H9 (cell line): ENCODE data around the gene ZNF521. TPM values are rescaled to one million over a fixed set of nuclear protein-coding genes. Genes with fewer than 3 reads are reported as not detected.

Source experiments
- DNase-seq: peaks from one replicate; pipeline ENCODE4 v3.0.0-alpha.2; 2017
- H2AFZ ChIP-seq: one replicate; pipeline ENCODE4 v1.6.1; 2013; ENCODE audit warnings: mild to moderate bottlenecking, low read length, control low read depth, moderate library complexity
- H2AK5ac ChIP-seq: 2 replicates; pipeline ENCODE4 v1.6.1; 2013; ENCODE audit warnings: low read length, control low read depth, mixed read lengths; ENCODE audit not compliant: insufficient read length
- H2BK120ac ChIP-seq: one replicate; pipeline ENCODE4 v1.6.1; 2013; ENCODE audit warnings: low read depth, mild to moderate bottlenecking, low read length, control low read depth, inconsistent platforms; ENCODE audit not compliant: poor library complexity, severe bottlenecking
- H2BK12ac ChIP-seq: 2 replicates; pipeline ENCODE4 v1.6.1; 2013; ENCODE audit warnings: low read length, control low read depth, mixed read lengths, low read depth; ENCODE audit not compliant: insufficient read length
- H2BK15ac ChIP-seq: 2 replicates; pipeline ENCODE4 v1.6.1; 2013; ENCODE audit warnings: low read depth, low read length, control low read depth
- H2BK20ac ChIP-seq: one replicate; pipeline ENCODE4 v1.6.1; 2013; ENCODE audit warnings: low read depth, mild to moderate bottlenecking, low read length, control low read depth, inconsistent platforms; ENCODE audit not compliant: poor library complexity, severe bottlenecking
- H2BK5ac ChIP-seq: 2 replicates; pipeline ENCODE4 v1.6.1; 2013; ENCODE audit warnings: low read length, control low read depth, mixed read lengths; ENCODE audit not compliant: insufficient read length
- H3K14ac ChIP-seq: 2 replicates; pipeline ENCODE4 v1.6.1; 2013; ENCODE audit warnings: low read length, control low read depth; ENCODE audit not compliant: insufficient read depth
- H3K18ac ChIP-seq: 2 replicates; pipeline ENCODE4 v1.6.1; 2013; ENCODE audit warnings: low read depth, mild to moderate bottlenecking, mixed read lengths, low read length, control low read depth; ENCODE audit not compliant: insufficient read length
- H3K23ac ChIP-seq: 2 replicates; pipeline ENCODE4 v1.6.1; 2013; ENCODE audit warnings: low read length, control low read depth, mixed read lengths, low read depth; ENCODE audit not compliant: insufficient read length
- H3K23me2 ChIP-seq: 2 replicates; pipeline ENCODE4 v1.6.1; 2013; ENCODE audit warnings: low read depth, mild to moderate bottlenecking, mixed read lengths, low read length, control low read depth; ENCODE audit not compliant: insufficient read length, poor library complexity, severe bottlenecking
- H3K27ac ChIP-seq: 2 replicates; pipeline ENCODE4 v1.5.1; 2013; ENCODE audit warnings: low read length, control low read depth, mixed read lengths, low read depth; ENCODE audit not compliant: insufficient read length
- H3K27me3 ChIP-seq: 2 replicates; pipeline ENCODE4 v1.6.1; 2013; ENCODE audit warnings: low read length, control low read depth, inconsistent platforms; ENCODE audit not compliant: insufficient read depth
- H3K4ac ChIP-seq: 2 replicates; pipeline ENCODE4 v1.6.1; 2013; ENCODE audit warnings: low read depth, mild to moderate bottlenecking, control low read depth, inconsistent platforms, low read length, moderate library complexity
- H3K4me1 ChIP-seq: 2 replicates; pipeline ENCODE4 v1.6.1; 2013; ENCODE audit warnings: low read length, control low read depth, inconsistent platforms; ENCODE audit not compliant: insufficient read depth
- H3K4me2 ChIP-seq: 2 replicates; pipeline ENCODE4 v1.6.1; 2013; ENCODE audit warnings: low read length, control low read depth, mixed read lengths; ENCODE audit not compliant: insufficient read length, insufficient read depth
- H3K56ac ChIP-seq: 2 replicates; pipeline ENCODE4 v1.6.1; 2013; ENCODE audit warnings: low read depth, mild to moderate bottlenecking, mixed read lengths, low read length, control low read depth; ENCODE audit not compliant: insufficient read length
- H3K79me1 ChIP-seq: 2 replicates; pipeline ENCODE4 v1.6.1; 2013; ENCODE audit warnings: low read depth, mild to moderate bottlenecking, moderate library complexity, low read length, control low read depth, inconsistent platforms; ENCODE audit not compliant: insufficient read depth, poor library complexity, severe bottlenecking
- H3K79me2 ChIP-seq: 2 replicates; pipeline ENCODE4 v1.6.1; 2013; ENCODE audit warnings: low read length, control low read depth, inconsistent platforms; ENCODE audit not compliant: insufficient read depth
- H3K9ac ChIP-seq: 2 replicates; pipeline ENCODE4 v1.6.1; 2013; ENCODE audit warnings: low read length, control low read depth, mixed read lengths; ENCODE audit not compliant: insufficient read length; ENCODE audit errors: extremely low read depth
- H3K9me3 ChIP-seq: one replicate; pipeline ENCODE4 v1.6.1; 2013; ENCODE audit warnings: low read depth, low read length, inconsistent platforms; ENCODE audit not compliant: control insufficient read depth
- H3T11ph ChIP-seq: one replicate; pipeline ENCODE4 v1.6.1; 2013; ENCODE audit warnings: mild to moderate bottlenecking, low read length, control low read depth, inconsistent platforms
- H4K20me1 ChIP-seq: one replicate; pipeline ENCODE4 v1.6.1; 2013; ENCODE audit not compliant: control insufficient read depth, insufficient read length, insufficient read depth
- H4K5ac ChIP-seq: 2 replicates; pipeline ENCODE4 v1.6.1; 2013; ENCODE audit warnings: low read depth, mild to moderate bottlenecking, mixed read lengths, low read length, control low read depth; ENCODE audit not compliant: insufficient read length
- H4K8ac ChIP-seq: replicated peaks from 2 replicates; pipeline ENCODE4 v1.6.1; 2013; ENCODE audit warnings: low read length, control low read depth, mixed read lengths, low read depth; ENCODE audit not compliant: insufficient read length
- H4K91ac ChIP-seq: 2 replicates; pipeline ENCODE4 v1.6.1; 2013; ENCODE audit warnings: low read depth, mild to moderate bottlenecking, moderate library complexity, mixed read lengths, low read length, control low read depth; ENCODE audit not compliant: insufficient read length
- H3K27ac Mint-ChIP-seq, 3 experiments: 2 replicates in 2 of 3; 3 replicates in 1 of 3; pipeline ENCODE4 v1.8.0; 2020 to 2021; ENCODE audit warnings: mixed read lengths in 3 of 3, mild to moderate bottlenecking in 1 of 3, moderate library complexity in 1 of 3
- H3K27me3 Mint-ChIP-seq: 2 replicates; pipeline ENCODE4 v1.8.0; 2021; ENCODE audit warnings: low read depth, mild to moderate bottlenecking, moderate library complexity, mixed read lengths
- H3K36me3 Mint-ChIP-seq, 3 experiments: 2 replicates in 2 of 3; 3 replicates in 1 of 3; pipeline ENCODE4 v1.8.0; 2020 to 2021; ENCODE audit warnings: low read depth in 3 of 3, mixed read lengths in 3 of 3; ENCODE audit not compliant: insufficient read depth in 1 of 3
- H3K4me1 Mint-ChIP-seq, 2 experiments: 2 replicates each; pipeline ENCODE4 v1.8.0; 2020; ENCODE audit warnings: mixed read lengths in 2 of 2
- H3K4me3 Mint-ChIP-seq, 2 experiments: 2 replicates in 1 of 2; 3 replicates in 1 of 2; pipeline ENCODE4 v1.8.0; 2020 to 2021; ENCODE audit warnings: mild to moderate bottlenecking in 2 of 2, mixed read lengths in 2 of 2, moderate library complexity in 1 of 2
- H3K9me3 Mint-ChIP-seq, 2 experiments: 2 replicates in 1 of 2; 3 replicates in 1 of 2; pipeline ENCODE4 v1.8.0; 2020; ENCODE audit warnings: mild to moderate bottlenecking in 2 of 2, mixed read lengths in 2 of 2, moderate library complexity in 1 of 2
- WGBS: extraction: QIAGEN DNeasy Blood & Tissue Kit; methylation state at CpG from one replicate; pipeline ENCODE4 v1.1.7; 2013; ENCODE audit warnings: missing lambda C conversion rate, low lambda C conversion rate, mixed read lengths; ENCODE audit not compliant: insufficient read length; ENCODE audit errors: extremely low coverage; 5-methylcytosine and 5-hydroxymethylcytosine counted together
- total RNA-seq: library from RNA; stranded (reverse); gene quantifications from 2 replicates; pipeline ENCODE4 v1.2.1, GENCODE V29; 2021
- TF ChIP-seq, protein P1 (sequence below): fragments of 200-600 bp; sonication (generic); conservative IDR thresholded peaks from 3 replicates; pipeline ENCODE4 v1.8.0; 2021; ENCODE audit warnings: antibody characterized with exemption, mild to moderate bottlenecking

ZNF521 gene
- total RNA-seq, 1 experiment from 2014 or later, result 3.3 TPM

DNA sequence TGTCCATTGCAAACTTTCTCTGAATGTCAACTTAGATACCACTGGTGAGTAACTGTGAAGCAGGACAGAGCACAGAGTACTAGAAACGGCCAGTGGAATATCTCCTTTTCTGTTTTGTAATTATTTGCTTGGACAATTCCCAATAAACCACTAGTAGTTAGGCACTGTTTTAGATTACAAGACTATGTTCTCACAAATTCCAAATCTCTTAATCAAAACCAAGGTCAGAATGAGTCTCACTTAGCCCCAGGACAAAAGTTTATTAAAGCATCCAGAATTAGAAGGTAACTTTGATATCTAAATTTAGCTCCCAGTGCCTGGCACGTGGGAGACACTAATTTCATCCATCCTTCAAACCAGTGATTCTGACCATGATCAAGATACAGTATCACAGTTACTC is 89.0 kb downstream of the ZNF521 start:
- H3K4me2 ChIP-seq, result no peak overlapping the region
- H3K18ac ChIP-seq, result no peak overlapping the region
- H3K4ac ChIP-seq, result no peak overlapping the region
- DNase-seq, result no peak
- Mint-ChIP-seq H3K36me3 (no peaks in the 10 kb centered on the region; a peak in 1 of 7 replicates), H3K9me3 (peaks cover 0 to under 1% of the 10 kb centered on the region in 2 experiments; a peak in 1 of 5 replicates), H3K27ac (no peak overlapping the region; a peak in 1 of 7 replicates), H3K4me1 (peaks cover 20 to 29% of the 10 kb centered on the region in 2 experiments), H3K27me3 (peaks cover 4% of the 10 kb centered on the region), H3K4me3 (no peak overlapping the region)
- H3K9me3 ChIP-seq, result no peaks in the 10 kb centered on the region
- no peaks in the 10 kb centered on the region for H3K79me1 ChIP-seq
- no peak overlapping the region for H2BK12ac ChIP-seq
- no CpG with 5 or more reads among the region's 2 CpGs for WGBS
- no peak overlapping the region for H4K91ac ChIP-seq
- no peak overlapping the region for H2AFZ ChIP-seq
- no peak overlapping the region for H2BK15ac ChIP-seq
- no peaks in the 10 kb centered on the region for H3K79me2 ChIP-seq
- H4K8ac ChIP-seq, result no peak overlapping the region
- H2BK20ac ChIP-seq, result no peak overlapping the region
- H4K20me1 ChIP-seq, result no peaks in the 10 kb centered on the region
- no peak overlapping the region for H3K9ac ChIP-seq
- H4K5ac ChIP-seq, result no peak overlapping the region
- H3K27me3 ChIP-seq, result no peaks in the 10 kb centered on the region
- H2AK5ac ChIP-seq, result no peak overlapping the region
- H3T11ph ChIP-seq, result no peak overlapping the region
- no peak overlapping the region for H2BK5ac ChIP-seq
- H3K27ac ChIP-seq, result no peak overlapping the region
- H3K4me1 ChIP-seq, result peaks cover 6% of the 10 kb centered on the region; the same call in 1 of the 2 replicates
- no peak overlapping the region for H3K56ac ChIP-seq
- TF ChIP-seq, protein P1, sequence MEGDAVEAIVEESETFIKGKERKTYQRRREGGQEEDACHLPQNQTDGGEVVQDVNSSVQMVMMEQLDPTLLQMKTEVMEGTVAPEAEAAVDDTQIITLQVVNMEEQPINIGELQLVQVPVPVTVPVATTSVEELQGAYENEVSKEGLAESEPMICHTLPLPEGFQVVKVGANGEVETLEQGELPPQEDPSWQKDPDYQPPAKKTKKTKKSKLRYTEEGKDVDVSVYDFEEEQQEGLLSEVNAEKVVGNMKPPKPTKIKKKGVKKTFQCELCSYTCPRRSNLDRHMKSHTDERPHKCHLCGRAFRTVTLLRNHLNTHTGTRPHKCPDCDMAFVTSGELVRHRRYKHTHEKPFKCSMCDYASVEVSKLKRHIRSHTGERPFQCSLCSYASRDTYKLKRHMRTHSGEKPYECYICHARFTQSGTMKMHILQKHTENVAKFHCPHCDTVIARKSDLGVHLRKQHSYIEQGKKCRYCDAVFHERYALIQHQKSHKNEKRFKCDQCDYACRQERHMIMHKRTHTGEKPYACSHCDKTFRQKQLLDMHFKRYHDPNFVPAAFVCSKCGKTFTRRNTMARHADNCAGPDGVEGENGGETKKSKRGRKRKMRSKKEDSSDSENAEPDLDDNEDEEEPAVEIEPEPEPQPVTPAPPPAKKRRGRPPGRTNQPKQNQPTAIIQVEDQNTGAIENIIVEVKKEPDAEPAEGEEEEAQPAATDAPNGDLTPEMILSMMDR, result no peak
- no peaks in the 10 kb centered on the region for H3K23me2 ChIP-seq
- H3K14ac ChIP-seq, result no peak overlapping the region
- H2BK120ac ChIP-seq, result no peak overlapping the region
- no peak overlapping the region for H3K23ac ChIP-seq
